ENCODE results near the gene PALD1. TPM values are rescaled to one million over a fixed set of nuclear protein-coding genes. Genes with fewer than 3 reads are reported as not detected.
A peak's percentile ranks its signal among the peaks of the same experiment; 100 is the strongest.

Gene PALD1
- total RNA-seq, 2 experiments from 2014 or later: 0.26 to 0.41 TPM

DNA sequence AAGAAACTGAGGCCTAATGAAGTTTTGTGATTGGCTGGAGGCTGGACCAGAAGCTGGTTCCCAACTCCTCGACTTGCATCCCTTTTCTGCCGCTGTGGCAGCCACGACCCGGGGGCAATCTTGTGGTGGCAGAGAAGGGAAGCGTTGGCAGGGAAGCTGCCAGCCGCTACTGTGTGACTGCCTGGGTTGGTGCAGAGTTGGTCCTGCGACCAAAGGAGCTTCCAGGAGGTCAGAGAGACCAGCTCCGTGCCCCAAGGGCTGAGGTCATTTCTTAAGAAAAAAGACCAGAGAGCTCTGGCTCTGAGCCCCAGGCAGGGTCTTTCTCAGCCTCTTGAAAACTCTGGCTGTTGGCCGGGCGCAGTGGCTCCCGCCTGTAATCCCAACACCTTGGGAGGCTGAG is 76.8 kb downstream of the PALD1 start:
- no peak for ATAC-seq
- CTCF ChIA-PET: interaction anchor here (1.7 kb wide), 1 partner anchor 204 kb away, joined by 10 read pairs; no protein-coding TSS in a partner anchor
- no peaks in the 10 kb centered on the region for H3K36me3 Mint-ChIP-seq

DNA sequence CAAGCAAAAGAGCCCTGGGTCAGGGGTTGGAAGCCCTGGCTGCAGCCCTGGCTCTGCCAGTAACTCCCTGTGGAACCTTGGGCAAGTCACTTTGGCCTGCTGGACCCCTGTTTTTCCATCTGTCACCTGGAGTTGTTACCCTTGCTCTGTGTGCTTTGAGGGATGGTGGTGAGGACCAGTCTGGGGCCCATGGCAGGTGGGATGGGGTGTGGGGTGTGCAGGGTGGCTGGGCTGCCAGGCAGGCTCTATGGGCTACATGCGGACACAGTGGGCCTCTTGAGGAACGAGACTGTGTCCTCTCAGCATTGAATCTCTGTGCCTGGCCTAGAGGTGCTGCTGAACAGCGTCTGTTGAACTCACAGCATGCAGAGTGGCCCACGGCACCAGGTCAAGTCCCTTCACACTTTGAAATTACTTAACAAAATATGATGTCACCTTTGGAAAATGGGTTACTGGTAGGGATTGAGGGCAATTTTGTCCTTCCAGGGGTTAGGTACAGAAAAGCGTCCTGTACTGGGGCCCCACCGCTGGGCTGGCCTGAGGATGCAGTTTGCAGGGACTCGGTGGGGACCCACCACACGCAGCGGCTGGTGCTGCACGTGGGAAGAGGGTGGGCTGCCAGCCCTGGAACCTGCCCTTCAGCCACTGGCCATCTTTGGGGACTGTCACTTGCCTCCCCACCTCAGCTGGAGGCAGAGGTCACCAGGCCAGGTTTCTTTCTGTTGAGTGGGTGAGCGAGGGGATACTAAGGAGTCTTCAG is 78.7 kb downstream of the PALD1 start:
- H3K4me3 Mint-ChIP-seq: no peak overlapping the region
- H3K9me3 Mint-ChIP-seq (ENCODE audit: low read depth): no peaks in the 10 kb centered on the region
- DNase-seq (no peak), ATAC-seq (no peak)
- H3K27me3 Mint-ChIP-seq: no peaks in the 10 kb centered on the region
- CTCF ChIA-PET: interaction anchor here (1.1 to 2.7 kb wide), 4 partner anchors 13 to 202 kb away, joined by 3 to 23 read pairs (median 7); no protein-coding TSS in a partner anchor
- H3K36me3 Mint-ChIP-seq: no peaks in the 10 kb centered on the region
- no peak overlapping the region for H3K27ac Mint-ChIP-seq
- H3K4me1 Mint-ChIP-seq: peaks cover 23% of the 10 kb centered on the region

More for the DNA sequence above, 76.8 kb downstream of the PALD1 start:
- no peak for DNase-seq
- no peak overlapping the region for H3K4me3 Mint-ChIP-seq
- no peaks in the 10 kb centered on the region for H3K27me3 Mint-ChIP-seq
- no peaks in the 10 kb centered on the region for H3K9me3 Mint-ChIP-seq (ENCODE audit: low read depth)
- no peak overlapping the region for H3K27ac Mint-ChIP-seq
- peaks cover 27% of the 10 kb centered on the region for H3K4me1 Mint-ChIP-seq

DNA sequence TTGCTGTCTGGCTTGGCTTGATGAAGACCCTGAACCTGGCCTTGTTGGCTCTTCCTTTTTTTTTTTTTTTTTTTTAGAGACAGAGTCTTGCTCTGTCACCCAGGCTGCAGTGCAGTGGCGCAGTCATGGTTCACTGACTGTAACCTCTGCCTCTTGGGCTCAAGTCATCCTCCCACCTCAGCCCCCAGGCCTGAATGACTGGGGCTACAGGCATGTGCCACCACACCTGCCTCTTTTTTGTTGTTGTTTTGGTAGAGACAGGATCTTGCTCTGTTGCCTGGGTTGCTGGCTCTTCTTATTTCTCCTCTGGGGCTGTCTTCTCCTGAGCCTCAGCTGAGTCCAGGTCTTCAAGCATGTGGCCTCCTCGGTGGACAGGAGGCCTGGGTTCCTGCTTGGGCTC is 79.3 kb downstream of the PALD1 start:
- no peak for ATAC-seq
- H3K9me3 Mint-ChIP-seq (ENCODE audit: low read depth): no peaks in the 10 kb centered on the region
- DNase-seq: no peak
- peaks cover 26% of the 10 kb centered on the region for H3K4me1 Mint-ChIP-seq
- H3K4me3 Mint-ChIP-seq: no peak overlapping the region
- CTCF ChIA-PET: interaction anchor here (1.1 to 5.2 kb wide), 8 partner anchors 8 to 319 kb away, joined by 3 to 59 read pairs (median 18); no protein-coding TSS in a partner anchor
- H3K36me3 Mint-ChIP-seq: no peaks in the 10 kb centered on the region
- no peak overlapping the region for H3K27ac Mint-ChIP-seq
- no peaks in the 10 kb centered on the region for H3K27me3 Mint-ChIP-seq

DNA sequence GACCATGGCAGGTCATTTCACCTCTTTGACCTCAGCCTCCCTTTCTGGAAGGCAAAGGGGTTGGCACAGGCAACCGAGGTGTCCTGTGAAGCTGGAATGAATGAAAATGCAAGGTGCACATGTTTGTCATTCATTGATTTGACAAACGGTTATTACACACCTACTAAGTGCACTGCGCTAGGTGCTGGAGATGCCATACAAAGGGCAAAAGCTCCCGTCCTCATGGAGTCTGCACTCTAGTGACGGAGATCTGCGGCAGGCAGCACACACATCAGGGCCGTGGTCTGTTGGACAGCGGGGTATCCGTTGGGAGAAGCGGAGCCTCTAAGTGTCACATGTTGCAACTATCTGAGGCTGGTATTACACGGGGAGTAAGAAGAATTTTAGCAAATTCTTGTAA is 79.7 kb downstream of the PALD1 start:
- Mint-ChIP-seq H3K36me3 (no peaks in the 10 kb centered on the region), H3K27ac (no peak overlapping the region), H3K27me3 (no peaks in the 10 kb centered on the region), H3K4me1 (peaks cover 31% of the 10 kb centered on the region), H3K9me3 (ENCODE audit: low read depth) (no peaks in the 10 kb centered on the region), H3K4me3 (no peak overlapping the region)
- CTCF ChIA-PET: interaction anchor here (0.8 to 5.2 kb wide), 27 partner anchors 8 to 322 kb away, joined by 3 to 59 read pairs (median 8); partner anchors contain the start of genes PRF1 and SGPL1
- ATAC-seq: no peak
- DNase-seq: no peak

DNA sequence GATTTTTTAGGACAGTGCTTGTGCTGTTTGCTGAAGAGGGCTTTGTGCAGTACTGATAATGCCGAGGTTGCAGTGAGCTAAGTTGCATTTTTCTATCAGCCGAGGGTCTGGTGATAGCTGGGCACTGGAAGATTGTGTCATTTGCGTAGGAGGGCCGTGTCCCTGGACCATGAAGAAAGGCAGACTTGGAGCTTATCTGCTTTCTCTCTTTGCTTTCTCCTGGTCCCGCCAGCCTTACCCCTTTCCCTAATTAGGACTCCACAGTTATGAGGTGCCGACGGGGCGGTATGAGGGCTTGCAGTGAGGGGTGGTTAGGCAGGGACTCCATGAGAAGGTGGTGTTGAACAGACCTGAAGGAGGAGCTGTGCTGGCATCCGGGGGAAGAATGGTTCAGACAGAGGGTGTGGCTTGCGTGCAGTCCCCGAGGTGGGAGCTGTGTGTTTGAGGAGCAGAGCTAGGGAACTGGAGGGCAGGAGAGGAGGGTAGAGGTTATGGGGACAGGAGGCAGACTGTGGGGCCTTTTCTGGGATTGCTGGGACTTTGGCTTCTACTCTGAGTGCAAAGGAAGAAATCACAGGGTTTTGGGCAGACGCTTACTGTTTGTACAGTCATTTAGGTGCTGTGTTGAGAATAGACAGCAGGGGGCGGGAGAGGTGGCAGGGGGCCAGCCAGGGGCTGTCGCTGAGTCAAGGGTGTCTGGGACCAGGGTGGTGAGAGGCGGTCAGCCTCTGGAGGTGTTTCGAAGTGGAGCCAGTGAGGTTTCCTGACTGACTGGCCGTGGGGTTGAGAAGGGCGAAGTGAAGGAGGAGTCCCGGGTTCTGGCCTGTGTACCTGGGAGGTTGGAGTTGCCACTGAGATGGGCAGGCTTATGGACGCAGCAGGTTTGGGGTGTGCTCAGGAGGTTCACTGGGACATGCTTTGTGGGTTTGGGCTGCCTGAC is 80.6 kb downstream of the PALD1 start:
- H3K4me3 Mint-ChIP-seq: peak overlapping the region; percentile 74
- H3K36me3 Mint-ChIP-seq: no peaks in the 10 kb centered on the region
- no peaks in the 10 kb centered on the region for H3K27me3 Mint-ChIP-seq
- peak; percentile 90 for DNase-seq
- CTCF ChIA-PET: interaction anchor here (0.7 to 5.2 kb wide), 45 partner anchors 9 to 329 kb away, joined by 3 to 59 read pairs (median 5); partner anchors contain the start of genes PRF1 and SGPL1
- peak; percentile 96 for ATAC-seq
- H3K27ac Mint-ChIP-seq: peak overlapping the region; percentile 95
- no peaks in the 10 kb centered on the region for H3K9me3 Mint-ChIP-seq (ENCODE audit: low read depth)
- peaks cover 35% of the 10 kb centered on the region for H3K4me1 Mint-ChIP-seq

DNA sequence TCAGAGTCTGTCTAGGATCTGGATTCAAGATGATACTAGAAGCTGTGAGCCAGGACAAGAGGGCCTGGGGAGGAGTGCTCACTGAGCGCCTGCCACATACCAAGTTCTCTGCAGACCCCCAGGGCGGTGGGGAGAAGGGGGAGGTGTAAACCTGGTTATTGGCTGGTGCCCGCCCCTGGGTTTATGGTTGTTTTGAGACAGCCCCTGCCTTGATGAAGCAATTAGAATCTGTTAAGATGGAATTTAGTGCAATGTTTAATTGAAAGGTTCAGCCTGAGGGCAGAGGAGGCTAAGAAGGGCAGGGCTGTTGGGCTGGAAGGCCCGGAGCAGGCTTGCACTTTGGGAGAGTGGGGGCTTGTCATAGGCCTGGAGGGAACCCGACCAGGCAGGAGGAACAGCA is 81.3 kb downstream of the PALD1 start:
- CTCF ChIA-PET: interaction anchor here (1.1 to 5.2 kb wide), 21 partner anchors 10 to 324 kb away, joined by 3 to 59 read pairs (median 10); partner anchors contain the start of gene PRF1
- DNase-seq: no peak
- no peak for ATAC-seq
- no peaks in the 10 kb centered on the region for H3K36me3 Mint-ChIP-seq
- H3K9me3 Mint-ChIP-seq (ENCODE audit: low read depth): no peaks in the 10 kb centered on the region
- peak overlapping the region; percentile 95 for H3K27ac Mint-ChIP-seq
- no peaks in the 10 kb centered on the region for H3K27me3 Mint-ChIP-seq
- H3K4me3 Mint-ChIP-seq: peak overlapping the region; percentile 74
- H3K4me1 Mint-ChIP-seq: peaks cover 35% of the 10 kb centered on the region

DNA sequence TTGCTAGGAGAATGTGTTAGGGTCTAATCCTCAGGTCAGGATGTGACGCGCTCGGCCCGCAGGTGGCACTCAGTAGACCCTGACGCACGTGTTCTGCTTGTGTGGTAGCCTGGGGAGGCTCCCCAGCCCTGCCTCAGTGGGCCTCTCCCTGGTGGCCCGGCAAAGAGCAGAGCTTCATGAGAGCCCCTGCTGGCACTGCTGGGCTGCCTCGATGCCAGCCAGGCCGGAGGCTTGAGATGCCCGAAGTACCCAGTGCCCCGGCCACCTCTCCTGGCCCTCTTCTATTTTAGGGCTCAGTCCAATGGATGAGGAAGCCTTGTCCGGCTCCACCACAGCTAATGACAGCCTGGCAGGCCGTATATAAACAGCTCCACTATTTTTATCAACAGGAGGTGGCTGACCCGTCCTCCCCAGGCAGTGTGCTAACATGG is 82.0 kb downstream of the PALD1 start:
- CTCF ChIA-PET: interaction anchor here (1.1 to 5.2 kb wide), 12 partner anchors 11 to 199 kb away, joined by 3 to 59 read pairs (median 15); partner anchors contain the start of gene PRF1
- Mint-ChIP-seq H3K9me3 (ENCODE audit: low read depth) (no peaks in the 10 kb centered on the region), H3K4me1 (peaks cover 35% of the 10 kb centered on the region), H3K27me3 (no peaks in the 10 kb centered on the region), H3K4me3 (no peak overlapping the region), H3K27ac (no peak overlapping the region), H3K36me3 (no peaks in the 10 kb centered on the region)
- DNase-seq: no peak
- no peak for ATAC-seq

DNA sequence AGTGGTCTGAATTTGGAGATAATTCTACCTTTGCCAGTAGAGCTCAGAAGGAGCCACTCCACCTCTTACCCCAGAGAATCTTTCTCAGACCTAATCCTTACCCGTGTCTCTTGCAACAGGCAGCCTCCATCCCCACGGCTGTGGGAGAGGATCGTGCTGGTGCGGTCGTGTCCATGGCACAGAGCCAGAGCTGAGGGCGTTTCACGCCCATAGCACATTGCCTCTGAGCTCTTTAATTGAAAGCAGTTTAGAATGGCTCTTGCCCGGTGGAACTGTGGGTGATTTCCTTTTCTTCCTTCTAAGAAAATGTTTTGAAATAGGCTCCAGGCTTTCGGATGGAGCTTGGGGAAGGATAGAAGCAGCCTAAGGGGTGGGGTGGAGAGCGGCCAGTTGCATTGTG is 82.5 kb downstream of the PALD1 start:
- Mint-ChIP-seq H3K9me3 (ENCODE audit: low read depth) (no peaks in the 10 kb centered on the region), H3K4me1 (peaks cover 35% of the 10 kb centered on the region), H3K27me3 (no peaks in the 10 kb centered on the region), H3K36me3 (no peaks in the 10 kb centered on the region), H3K4me3 (no peak overlapping the region), H3K27ac (no peak overlapping the region)
- no peak for ATAC-seq
- no peak for DNase-seq
- CTCF ChIA-PET: interaction anchor here (1.1 to 5.2 kb wide), 6 partner anchors 14 to 198 kb away, joined by 3 to 40 read pairs (median 7); partner anchors contain the start of gene PRF1

DNA sequence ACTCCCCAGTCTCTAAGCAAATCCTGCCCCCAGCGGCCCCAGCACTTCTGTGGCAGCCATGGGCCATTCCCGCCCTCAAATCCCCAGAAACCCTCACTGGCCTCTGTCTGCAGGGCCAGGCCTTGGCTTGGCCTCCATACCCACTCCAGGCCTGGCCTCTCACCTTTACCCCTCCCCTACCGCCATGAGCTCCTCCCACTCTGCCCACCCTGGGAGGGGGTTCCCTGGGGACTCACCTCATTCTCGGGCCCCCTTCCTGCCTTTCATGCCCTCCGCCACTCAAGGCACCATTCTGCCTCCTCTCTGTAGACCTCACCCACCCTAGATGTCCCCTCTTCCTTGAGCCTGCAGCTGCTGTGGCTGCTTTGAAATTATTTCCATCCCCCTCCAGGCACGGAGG is 83.0 kb downstream of the PALD1 start:
- Mint-ChIP-seq H3K27me3 (no peaks in the 10 kb centered on the region), H3K4me3 (no peak overlapping the region), H3K4me1 (peaks cover 35% of the 10 kb centered on the region), H3K27ac (no peak overlapping the region), H3K36me3 (no peaks in the 10 kb centered on the region), H3K9me3 (ENCODE audit: low read depth) (no peaks in the 10 kb centered on the region)
- ATAC-seq: no peak
- CTCF ChIA-PET: interaction anchor here (1.2 to 5.2 kb wide), 6 partner anchors 14 to 317 kb away, joined by 3 to 40 read pairs (median 7); partner anchors contain the start of gene PRF1
- no peak for DNase-seq

DNA sequence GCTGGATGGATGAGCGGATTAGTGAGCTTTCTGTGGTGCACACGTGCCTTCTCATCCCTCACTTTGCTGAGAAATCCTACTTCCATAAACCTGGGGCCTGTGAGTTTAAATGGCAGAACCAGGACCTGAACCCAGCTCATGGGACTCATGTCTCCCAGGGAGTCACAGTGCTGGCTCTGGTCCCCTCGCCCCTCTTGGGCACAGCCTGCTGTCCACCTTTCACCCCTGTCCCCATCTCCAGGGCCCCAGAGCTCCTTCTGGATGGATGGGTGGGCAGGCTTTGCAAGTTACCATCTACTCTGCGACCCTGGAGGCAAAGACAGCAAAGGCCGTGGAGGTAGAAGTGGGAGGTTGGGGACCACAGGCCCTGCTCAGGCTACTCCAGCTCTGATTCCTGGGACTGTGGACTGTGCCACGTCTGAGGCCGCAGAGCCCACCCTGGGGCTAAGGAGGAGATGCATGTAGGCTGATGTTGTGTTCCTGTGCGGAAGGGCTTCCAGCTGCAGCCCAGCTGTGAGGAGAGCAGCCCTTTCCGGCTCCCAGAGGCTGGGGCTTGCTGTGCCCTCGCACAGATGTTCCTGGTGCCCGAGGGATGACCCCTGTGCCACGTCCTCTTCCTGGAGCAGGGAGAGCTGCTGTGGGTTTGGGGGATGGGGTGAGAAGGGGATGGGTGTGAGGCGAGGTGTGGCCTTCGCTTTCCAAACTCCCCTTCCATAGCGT is 83.6 kb downstream of the PALD1 start:
- ATAC-seq (no peak), DNase-seq (no peak)
- Mint-ChIP-seq H3K27me3 (no peaks in the 10 kb centered on the region), H3K27ac (no peak overlapping the region), H3K36me3 (no peaks in the 10 kb centered on the region), H3K4me3 (no peak overlapping the region), H3K4me1 (peaks cover 35% of the 10 kb centered on the region), H3K9me3 (ENCODE audit: low read depth) (no peaks in the 10 kb centered on the region)
- CTCF ChIA-PET: interaction anchor here (1.2 to 5.2 kb wide), 6 partner anchors 13 to 317 kb away, joined by 3 to 40 read pairs (median 7); partner anchors contain the start of gene PRF1

DNA sequence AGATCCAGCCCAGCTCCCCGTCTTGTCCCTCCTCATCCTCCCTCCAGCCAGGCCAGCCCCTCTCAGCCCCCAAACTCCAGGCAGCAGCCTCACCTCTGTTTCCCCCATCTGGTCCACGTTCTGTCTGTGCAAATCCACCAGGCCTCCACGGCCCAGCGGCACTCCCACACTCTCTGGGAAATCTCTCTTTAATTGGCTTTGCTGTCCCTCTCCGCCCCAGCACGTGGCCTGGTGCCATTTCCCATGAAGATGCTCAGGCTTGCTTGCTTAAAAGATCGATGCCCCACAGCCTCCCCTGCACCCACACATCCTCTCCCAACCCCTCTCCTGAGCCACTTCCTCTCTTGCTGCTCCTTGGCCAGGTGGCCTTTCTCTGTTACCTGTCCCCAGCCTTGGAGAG is 84.7 kb downstream of the PALD1 start:
- CTCF ChIA-PET: no interaction called here
- H3K27ac Mint-ChIP-seq: no peak overlapping the region
- DNase-seq (no peak), ATAC-seq (no peak)
- H3K9me3 Mint-ChIP-seq (ENCODE audit: low read depth): no peaks in the 10 kb centered on the region
- peaks cover 33% of the 10 kb centered on the region for H3K4me1 Mint-ChIP-seq
- H3K4me3 Mint-ChIP-seq: no peak overlapping the region
- no peaks in the 10 kb centered on the region for H3K36me3 Mint-ChIP-seq
- H3K27me3 Mint-ChIP-seq: no peaks in the 10 kb centered on the region

DNA sequence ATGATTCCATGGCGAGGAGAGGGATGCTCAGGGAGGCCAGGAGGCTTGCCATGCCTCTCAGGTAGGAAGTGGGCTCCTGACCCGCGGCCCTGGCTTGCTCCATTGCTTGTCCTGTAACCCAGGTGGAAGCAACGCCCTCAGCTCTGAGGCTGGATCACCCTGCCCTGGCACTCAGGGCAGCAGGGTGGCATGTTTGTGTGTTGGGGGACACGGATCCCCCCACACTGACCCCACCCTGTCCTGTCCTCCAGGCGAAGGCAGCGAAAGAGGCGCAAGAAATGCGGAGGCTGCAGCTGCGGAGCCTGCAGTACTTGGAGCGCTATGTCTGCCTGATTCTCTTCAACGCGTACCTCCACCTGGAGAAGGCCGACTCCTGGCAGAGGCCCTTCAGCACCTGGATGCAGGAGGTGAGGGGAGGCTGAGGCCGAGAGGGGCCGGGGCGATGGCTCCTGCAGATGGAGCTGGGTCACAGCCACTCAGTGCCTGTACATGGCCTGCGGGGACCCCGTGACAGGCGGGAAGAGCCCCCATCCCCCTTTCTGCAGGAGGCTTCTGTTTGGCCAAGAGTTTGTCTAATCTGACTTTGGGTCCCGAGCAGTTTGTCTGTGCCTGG is 85.7 kb downstream of the PALD1 start:
- no peak overlapping the region for H3K4me3 Mint-ChIP-seq
- no peaks in the 10 kb centered on the region for H3K36me3 Mint-ChIP-seq
- no peaks in the 10 kb centered on the region for H3K27me3 Mint-ChIP-seq
- H3K4me1 Mint-ChIP-seq: peaks cover 24% of the 10 kb centered on the region
- H3K9me3 Mint-ChIP-seq (ENCODE audit: low read depth): no peaks in the 10 kb centered on the region
- ATAC-seq (no peak), DNase-seq (no peak)
- H3K27ac Mint-ChIP-seq: no peak overlapping the region
- CTCF ChIA-PET: interaction anchor here (1.2 to 1.5 kb wide), 4 partner anchors 12 to 195 kb away, joined by 3 to 6 read pairs (median 4); no protein-coding TSS in a partner anchor

Measured in activated CD8-positive, alpha-beta memory T cell treated with anti-CD3 and anti-CD28 coated beads, Interleukin-2, amount 10 ng/mL, durations not matched to agents 7 days and 5 days (primary cell).